ENCODE measurements around the gene SPDYE1.
"Not testable (repeated sequence)": the region's sequence is repeated elsewhere in the genome, so short reads cannot be mapped to it uniquely, and the experiment has no call there.

SPDYE1 gene

DNA sequence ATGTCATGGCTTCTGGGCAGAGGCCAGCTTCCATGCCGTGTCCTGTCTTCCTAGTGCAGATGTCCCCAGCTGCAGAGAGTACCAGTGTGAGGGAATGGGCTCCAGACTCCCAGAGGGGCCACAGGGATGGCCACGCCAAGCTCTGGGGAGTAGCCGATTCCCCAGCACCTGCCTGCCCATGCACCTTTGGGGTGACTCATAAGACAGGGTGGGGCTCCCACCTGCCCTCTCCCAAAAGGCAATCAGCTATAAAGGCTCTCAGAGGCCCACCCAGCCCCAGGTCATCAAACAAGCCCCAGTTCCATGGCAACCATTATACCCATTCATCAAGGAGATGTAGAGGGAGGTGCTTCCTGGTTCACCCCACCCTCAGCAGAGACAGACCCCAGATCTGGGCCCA, at the start of gene SPDYE1:
Gene SPDYE1, plus strand, starts transcription at position 366 of the 400 bp plus-strand sequence. CDS start 2,053 bp downstream, outside the sequence.
- H3K36me3 ChIP-seq (ENCODE audit: insufficient read depth, low read length); H3K9me3 ChIP-seq (ENCODE audit: insufficient read depth, low read depth, low read length); H3F3A ChIP-seq (ENCODE audit: low read depth); H3K9ac ChIP-seq (ENCODE audit: low read depth, low read length, poor library complexity, severe bottlenecking); H2AFZ ChIP-seq (ENCODE audit: low read length); H3K9me2 ChIP-seq (replicated peaks; ENCODE audit: low read depth, low read length); H3K79me2 ChIP-seq (ENCODE audit: insufficient read depth, low read length); H3K4me2 ChIP-seq (ENCODE audit: low read depth, low read length, poor library complexity, severe bottlenecking); H3K4me3 ChIP-seq (ENCODE audit: low read length, poor library complexity, severe bottlenecking); H3K27me3 ChIP-seq (ENCODE audit: insufficient read depth, low read length, poor library complexity, severe bottlenecking); H4K20me1 ChIP-seq (ENCODE audit: insufficient read depth, low read length, poor library complexity, severe bottlenecking); H3K4me1 ChIP-seq (ENCODE audit: insufficient read depth, low read length, poor library complexity, severe bottlenecking): not testable (repeated sequence)

- no peaks in the 10 kb centered on the region for H3K79me2 ChIP-seq (ENCODE audit: insufficient read depth, low read length)
- peaks cover 12% of the 10 kb centered on the region; the same call in 1 of the 2 replicates for H3K36me3 ChIP-seq (ENCODE audit: insufficient read depth, low read length)
- no peak overlapping the region for H2AFZ ChIP-seq (ENCODE audit: low read length)
- H3F3A ChIP-seq (ENCODE audit: low read depth): no peaks in the 10 kb centered on the region
- no peak overlapping the region for H3K4me2 ChIP-seq (ENCODE audit: low read depth, low read length, poor library complexity, severe bottlenecking)
- H3K9me3 ChIP-seq (ENCODE audit: insufficient read depth, low read depth, low read length): no peaks in the 10 kb centered on the region
- no peaks in the 10 kb centered on the region for H3K27me3 ChIP-seq (ENCODE audit: insufficient read depth, low read length, poor library complexity, severe bottlenecking)
- peaks cover 10% of the 10 kb centered on the region for H3K4me1 ChIP-seq (ENCODE audit: insufficient read depth, low read length, poor library complexity, severe bottlenecking)
- TF ChIP-seq, protein P1, sequence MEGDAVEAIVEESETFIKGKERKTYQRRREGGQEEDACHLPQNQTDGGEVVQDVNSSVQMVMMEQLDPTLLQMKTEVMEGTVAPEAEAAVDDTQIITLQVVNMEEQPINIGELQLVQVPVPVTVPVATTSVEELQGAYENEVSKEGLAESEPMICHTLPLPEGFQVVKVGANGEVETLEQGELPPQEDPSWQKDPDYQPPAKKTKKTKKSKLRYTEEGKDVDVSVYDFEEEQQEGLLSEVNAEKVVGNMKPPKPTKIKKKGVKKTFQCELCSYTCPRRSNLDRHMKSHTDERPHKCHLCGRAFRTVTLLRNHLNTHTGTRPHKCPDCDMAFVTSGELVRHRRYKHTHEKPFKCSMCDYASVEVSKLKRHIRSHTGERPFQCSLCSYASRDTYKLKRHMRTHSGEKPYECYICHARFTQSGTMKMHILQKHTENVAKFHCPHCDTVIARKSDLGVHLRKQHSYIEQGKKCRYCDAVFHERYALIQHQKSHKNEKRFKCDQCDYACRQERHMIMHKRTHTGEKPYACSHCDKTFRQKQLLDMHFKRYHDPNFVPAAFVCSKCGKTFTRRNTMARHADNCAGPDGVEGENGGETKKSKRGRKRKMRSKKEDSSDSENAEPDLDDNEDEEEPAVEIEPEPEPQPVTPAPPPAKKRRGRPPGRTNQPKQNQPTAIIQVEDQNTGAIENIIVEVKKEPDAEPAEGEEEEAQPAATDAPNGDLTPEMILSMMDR (conservative IDR thresholded peaks at IDR 0.05; ENCODE audit: low read length): no peak
- no peak for TF ChIP-seq EZH2phosphoT487 (IDR thresholded peaks at IDR 0.05; ENCODE audit: borderline replicate concordance)
- H3K4me3 ChIP-seq (ENCODE audit: low read length, poor library complexity, severe bottlenecking): no peak overlapping the region
- no peaks in the 10 kb centered on the region for H3K9me2 ChIP-seq (replicated peaks; ENCODE audit: low read depth, low read length)
- H4K20me1 ChIP-seq (ENCODE audit: insufficient read depth, low read length, poor library complexity, severe bottlenecking): no peaks in the 10 kb centered on the region
- no peak overlapping the region for H3K9ac ChIP-seq (ENCODE audit: low read depth, low read length, poor library complexity, severe bottlenecking)
Measured at GRCh38 chr7:43952028-43952427, 45.7 kb upstream of the SPDYE1 start.

GRCh38 chr7:43953071-43953470, 44.6 kb upstream of the SPDYE1 start:
- Histone ChIP-seq H3K9ac (ENCODE audit: low read depth, low read length, poor library complexity, severe bottlenecking) (no peak overlapping the region), H3K79me2 (ENCODE audit: insufficient read depth, low read length) (no peaks in the 10 kb centered on the region)

More at GRCh38 chr7:43953071-43953470, 44.6 kb upstream of the SPDYE1 start:
- no peak for TF ChIP-seq EZH2phosphoT487 (IDR thresholded peaks at IDR 0.05; ENCODE audit: borderline replicate concordance)
- TF ChIP-seq, protein P1 (conservative IDR thresholded peaks at IDR 0.05; ENCODE audit: low read length): no peak
- Histone ChIP-seq H3K4me1 (ENCODE audit: insufficient read depth, low read length, poor library complexity, severe bottlenecking) (peaks cover 9% of the 10 kb centered on the region), H3K4me2 (ENCODE audit: low read depth, low read length, poor library complexity, severe bottlenecking) (no peak overlapping the region), H3K36me3 (ENCODE audit: insufficient read depth, low read length) (peaks cover 12% of the 10 kb centered on the region; the same call in 1 of the 2 replicates), H3F3A (ENCODE audit: low read depth) (no peaks in the 10 kb centered on the region), H4K20me1 (ENCODE audit: insufficient read depth, low read length, poor library complexity, severe bottlenecking) (no peaks in the 10 kb centered on the region), H3K27me3 (ENCODE audit: insufficient read depth, low read length, poor library complexity, severe bottlenecking) (no peaks in the 10 kb centered on the region), H3K9me3 (ENCODE audit: insufficient read depth, low read depth, low read length) (no peaks in the 10 kb centered on the region), H3K4me3 (ENCODE audit: low read length, poor library complexity, severe bottlenecking) (no peak overlapping the region), H2AFZ (ENCODE audit: low read length) (no peak overlapping the region), H3K9me2 (replicated peaks; ENCODE audit: low read depth, low read length) (no peaks in the 10 kb centered on the region)
